Umbilical cord (tissue), 2 donors: ENCODE measurements around the gene RASGRP2. TPM values are rescaled to one million over a fixed set of nuclear protein-coding genes. Genes with fewer than 3 reads are reported as not detected.

Source experiments
- DNase-seq: peaks from one replicate; pipeline ENCODE4 v3.0.0-alpha.2; 2015; ENCODE audit warnings: low spot score
- total RNA-seq: library from RNA; depleted of rRNA; stranded (reverse); fragments of >200 nt; gene quantifications from one replicate; pipeline ENCODE4 v1.2.3, GENCODE V29; 2014; ENCODE audit warnings: low replicate concordance; ENCODE audit not compliant: insufficient read depth

The RASGRP2 gene
- total RNA-seq, 1 donor from 2014 or later = 15.9 TPM

DNA sequence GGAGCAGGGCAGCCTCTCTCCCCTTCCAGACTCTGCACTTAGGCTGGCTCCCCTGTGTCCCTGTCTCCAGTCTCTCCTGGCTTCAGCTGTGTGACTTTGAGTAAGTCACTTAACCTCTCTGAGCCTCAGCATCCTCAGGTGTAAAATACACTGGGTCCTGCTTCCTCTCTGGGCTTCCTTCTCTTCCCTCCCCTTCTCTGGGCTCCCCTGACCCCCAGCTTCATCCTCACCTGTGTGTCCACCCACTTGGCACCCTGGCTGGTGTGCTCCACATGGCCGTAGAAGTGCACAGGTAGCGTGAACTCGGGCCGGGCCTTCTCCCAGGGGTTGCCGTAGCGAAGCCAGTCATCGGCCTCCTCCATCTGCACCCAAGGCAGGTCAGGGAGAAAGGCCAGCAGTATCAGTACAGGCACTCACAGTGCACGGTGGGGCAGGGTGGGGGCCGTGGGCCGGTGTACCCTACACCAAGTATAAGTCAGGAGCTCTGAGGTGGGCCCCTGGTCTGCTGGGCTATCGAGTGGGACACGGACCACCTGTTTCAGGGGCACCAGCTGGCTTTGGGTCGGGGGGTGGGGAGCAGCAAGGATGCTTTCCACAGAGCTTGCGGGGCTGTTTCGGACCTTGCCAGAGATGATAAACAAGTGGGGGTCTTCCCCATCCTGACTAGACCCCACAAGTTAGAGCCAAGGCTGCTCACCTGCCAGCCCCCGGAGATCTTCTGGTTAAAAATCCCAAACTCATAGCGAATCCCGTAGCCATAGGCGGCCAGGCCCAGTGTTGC, 13.8 kb upstream of the RASGRP2 start:
- DNase-seq = no peak

DNA sequence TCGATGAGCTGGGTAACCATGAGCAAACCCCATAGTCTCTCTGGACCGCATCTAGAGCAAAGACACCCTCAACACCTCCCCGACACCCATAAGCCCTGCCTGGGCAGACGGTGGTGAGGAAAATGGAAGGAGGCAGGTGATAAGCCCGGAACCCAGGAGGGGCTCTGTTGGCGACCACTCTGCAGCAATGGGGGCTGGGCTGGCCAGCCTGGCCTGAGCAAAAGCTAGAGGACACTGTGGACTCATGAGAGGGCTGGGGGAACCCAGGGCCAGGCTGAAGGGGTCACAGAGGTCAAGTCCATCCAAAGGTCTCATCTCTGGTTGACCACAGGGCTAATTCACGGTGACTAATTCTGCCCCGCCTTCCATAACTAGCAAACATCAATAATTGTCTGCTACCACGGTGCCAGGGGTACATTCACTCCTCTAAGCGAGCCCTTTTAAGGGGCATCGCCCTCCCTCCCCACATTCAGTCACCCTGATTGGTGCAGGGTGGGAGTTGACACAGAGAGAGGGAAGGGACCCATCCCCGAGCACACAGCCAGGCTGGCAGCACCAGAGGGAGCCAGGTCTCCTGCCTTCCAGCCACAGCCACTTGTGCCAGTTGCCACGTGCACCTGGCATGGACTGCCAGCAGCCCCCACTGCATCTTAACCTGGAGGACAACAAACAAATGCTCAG, 11.9 kb upstream of the RASGRP2 start:
- no peak for DNase-seq

DNA sequence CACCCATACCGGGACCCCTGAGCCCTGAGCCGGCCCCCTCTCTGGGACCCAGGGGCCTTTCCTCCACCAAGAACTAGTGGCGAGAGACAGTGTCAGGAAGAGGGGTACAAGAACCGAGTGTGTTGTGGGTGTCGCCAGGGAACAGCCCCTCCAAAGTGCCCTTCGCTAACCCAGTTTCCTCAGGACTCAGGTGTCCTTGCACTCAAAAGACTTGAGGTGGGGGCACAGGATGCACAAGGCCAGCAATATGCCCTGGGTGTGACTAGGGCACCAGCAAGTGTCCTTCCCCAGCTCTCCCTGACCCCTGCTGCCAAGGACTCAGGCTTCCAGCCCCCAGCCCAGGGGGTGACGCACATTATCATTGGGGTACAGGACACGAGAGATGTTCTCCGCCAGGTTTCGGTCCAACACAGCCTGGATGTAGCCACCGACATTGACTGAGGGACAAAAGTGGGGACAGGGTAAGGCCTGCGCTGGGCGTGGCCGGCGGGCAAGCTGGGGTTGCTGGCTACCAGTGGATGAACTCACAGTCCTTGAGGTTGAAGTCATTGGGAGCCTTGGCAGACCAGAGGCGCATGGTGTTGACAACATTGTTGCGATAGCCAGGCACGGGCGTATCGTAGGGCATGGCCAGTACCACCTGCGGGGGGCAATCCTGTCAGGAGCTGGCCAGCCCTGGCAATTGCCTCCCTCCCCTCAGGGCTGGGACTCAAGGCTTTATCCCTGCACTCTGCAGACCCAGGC, 11.1 kb upstream of the RASGRP2 start:
- DNase-seq = no peak

DNA sequence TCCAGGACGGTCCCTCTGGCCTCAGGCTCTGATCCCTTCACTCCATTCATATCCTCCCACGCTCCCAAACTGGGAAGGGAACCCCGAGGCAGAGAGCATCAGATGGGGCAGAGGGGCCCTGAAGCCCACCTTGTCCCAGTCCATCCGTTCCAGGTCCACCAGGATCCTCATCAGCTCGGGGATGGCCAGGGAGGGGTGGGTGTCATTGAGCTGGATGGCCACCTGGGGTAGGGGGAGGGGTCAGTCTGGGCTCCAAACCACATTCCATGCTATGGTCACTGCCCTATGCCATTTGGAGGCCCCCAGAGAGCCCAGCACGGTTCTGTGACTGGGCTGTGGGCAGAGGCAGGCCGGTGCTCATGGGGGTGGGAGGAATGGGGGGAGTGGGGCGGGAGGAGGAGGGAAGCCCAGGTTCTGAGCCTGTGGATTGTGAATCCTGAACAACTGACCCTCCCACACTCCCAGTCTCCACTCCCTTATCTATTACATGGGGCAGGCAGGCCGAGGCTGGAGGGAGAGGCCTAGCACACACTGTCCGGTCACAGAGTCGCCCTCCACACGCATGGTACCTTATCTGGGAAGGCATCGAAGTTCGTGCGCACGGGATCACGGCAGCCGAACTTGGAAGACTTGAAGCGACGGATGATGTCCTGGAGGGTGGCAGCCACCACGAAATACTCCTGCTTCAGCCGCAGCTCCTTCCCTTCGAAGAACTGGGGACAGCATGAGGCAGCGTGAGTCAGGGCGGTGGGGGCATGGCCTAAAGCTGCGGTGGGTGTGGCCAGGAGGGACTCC, 10.4 kb upstream of the RASGRP2 start:
- no peak for DNase-seq

DNA sequence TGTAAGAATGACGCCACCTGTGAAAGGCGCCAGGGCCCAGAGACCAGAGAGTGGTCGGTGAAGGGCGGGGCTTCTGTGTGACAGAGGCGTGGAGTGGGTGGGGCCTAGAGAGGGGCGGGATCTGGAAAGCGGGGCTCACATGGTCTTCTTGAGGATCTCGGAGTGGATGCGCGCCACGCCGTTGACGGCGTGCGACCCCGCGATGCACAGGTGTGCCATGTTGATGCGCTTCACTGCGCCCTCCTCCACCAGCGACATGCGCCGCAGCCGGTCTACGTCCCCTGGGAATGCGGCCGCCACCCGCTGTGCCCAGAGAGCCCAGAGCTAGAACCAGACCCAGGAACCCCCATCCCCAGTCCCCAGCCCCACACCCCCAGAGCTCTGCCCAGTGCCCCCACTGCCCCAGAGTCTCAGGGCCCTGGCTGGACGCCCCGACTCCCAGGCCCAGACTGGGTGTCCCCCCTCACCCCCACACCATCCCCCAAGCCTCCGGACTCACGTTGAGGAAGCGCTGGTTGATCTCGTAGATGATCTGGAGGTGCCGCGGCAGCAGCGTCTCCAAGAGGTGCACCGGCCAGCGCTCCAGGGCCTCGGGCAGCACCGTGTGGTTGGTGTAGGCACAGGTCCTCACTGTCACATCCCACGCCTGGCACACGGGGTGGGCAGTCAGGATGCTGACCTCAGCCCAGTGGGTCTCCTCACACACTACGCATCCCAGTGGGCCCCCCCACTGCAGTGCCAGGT, 9.6 kb upstream of the RASGRP2 start:
- DNase-seq = no peak

DNA sequence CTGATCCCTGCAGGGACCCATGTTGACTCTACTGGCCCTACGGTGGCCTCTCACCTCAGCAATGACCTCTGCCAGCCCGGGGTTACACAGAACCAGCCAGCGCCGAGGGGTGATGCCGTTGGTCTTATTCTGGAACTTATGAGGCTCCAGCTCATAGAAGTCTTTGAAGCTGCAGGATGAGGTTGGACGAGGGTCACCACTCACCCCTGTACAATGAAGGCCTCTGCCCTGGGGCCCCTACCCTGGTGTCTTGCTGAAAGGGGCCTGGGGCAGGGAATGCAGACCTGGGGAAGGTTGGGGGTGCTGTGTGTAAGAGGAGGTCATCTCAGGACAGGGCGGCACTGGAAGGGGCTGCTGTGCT, 9.1 kb upstream of the RASGRP2 start:
- no peak for DNase-seq

DNA sequence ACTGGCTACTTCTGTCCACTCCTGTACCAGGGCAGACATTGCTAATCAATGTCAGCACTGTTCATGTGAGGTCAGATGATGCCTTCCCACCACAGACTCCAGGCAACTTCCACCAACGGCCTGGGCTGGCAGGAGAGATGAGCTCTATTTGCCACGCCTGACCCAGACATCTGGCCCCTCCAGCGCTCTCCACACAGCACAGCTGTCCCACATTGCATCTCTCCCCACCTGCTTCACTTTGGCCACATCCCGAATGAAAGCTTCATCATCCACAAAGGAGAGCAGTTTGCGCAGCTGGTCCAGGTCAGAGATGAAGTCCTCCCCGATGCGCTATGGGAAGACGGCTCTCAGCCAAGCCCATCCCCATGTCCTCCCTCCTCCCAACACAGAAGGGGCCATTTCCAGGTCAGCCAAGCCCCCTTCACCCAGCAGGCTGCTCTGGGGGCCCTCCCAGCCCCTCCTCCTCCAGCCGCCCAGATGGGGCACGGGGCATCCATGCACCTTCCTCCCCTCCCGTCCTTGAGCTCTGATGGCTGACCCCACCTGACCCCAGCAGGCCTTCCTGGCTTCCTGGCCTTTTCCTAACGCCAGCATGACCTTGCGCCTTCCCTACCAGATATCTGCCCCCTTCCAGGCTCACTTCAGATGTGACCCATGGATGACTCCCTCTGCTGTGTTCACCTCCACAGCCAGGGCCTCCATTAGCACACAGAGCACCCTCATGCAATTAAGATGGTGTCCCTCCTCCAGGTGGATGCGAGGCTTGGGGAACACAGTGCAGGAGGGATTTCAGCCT, 8.4 kb upstream of the RASGRP2 start:
- no peak for DNase-seq

DNA sequence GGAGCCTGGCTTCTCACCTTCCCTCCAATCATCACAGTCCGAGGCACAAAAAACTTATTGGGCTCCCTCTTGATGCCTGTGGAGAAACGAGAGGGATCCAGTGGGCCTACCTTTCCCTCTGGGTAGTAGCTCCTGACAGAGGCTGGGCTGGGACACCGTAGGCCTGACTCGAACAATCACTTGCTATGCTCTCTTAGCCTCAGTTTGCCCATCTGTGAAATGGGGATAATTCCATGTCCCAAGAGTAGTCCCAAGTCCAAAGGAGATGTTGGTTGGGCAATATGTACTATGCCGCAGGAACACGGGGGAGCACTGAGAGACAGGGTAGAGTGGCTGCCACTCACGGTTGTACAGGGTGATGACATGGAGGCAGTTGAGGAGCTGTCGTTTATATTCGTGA, 7.6 kb upstream of the RASGRP2 start:
- DNase-seq = no peak

DNA sequence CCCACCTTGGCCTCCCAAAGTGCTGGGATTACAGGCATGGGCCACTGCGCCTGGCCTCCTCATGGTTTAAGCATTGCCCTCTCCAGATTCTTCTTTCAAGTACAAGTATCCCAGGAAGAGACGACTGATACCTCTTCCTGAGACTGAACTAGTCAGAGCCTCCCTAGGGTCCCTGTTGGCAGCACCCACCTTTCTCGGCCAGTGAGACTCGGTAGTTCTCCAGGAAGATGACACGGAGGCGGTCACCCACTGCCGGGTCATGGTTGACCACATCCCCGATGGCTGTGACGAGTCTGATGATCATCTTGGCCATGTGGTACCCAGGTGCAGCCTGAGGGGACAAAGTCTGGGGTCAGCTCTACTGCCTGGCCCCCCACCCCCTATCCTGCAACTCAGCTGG, 7.2 kb upstream of the RASGRP2 start:
- DNase-seq = no peak

DNA sequence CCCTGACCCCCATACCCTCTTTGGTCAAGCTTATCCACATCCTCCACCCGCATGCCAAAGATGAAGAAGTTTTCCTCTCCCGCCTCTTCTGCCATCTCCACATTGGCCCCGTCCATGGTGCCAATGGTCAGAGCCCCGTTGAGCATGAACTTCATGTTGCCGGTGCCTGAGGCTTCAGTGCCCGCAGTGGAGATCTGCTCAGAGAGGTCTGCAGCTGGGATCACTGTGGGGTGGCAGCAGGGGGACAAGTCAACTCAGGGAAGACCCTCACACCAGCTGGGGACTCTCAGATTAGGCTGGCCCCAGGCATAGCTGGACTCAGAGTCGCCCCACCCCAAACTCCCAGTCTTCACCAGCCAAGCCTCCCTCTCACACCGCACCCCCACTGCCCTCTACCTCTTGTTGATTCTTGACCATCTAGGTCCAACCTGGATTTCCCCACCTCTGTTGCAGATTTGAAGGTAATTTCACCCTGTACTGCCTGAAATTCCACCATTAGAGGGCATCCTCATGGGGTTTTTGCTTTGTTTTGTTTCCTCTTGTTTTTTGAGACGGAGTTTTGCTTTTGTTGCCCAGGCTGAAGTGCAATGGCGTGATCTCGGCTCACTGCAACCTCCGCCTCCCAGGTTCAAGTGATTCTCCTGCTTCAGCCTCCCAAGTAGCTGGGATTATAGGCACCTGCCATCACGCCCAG, 6.6 kb upstream of the RASGRP2 start:
- DNase-seq = no peak

DNA sequence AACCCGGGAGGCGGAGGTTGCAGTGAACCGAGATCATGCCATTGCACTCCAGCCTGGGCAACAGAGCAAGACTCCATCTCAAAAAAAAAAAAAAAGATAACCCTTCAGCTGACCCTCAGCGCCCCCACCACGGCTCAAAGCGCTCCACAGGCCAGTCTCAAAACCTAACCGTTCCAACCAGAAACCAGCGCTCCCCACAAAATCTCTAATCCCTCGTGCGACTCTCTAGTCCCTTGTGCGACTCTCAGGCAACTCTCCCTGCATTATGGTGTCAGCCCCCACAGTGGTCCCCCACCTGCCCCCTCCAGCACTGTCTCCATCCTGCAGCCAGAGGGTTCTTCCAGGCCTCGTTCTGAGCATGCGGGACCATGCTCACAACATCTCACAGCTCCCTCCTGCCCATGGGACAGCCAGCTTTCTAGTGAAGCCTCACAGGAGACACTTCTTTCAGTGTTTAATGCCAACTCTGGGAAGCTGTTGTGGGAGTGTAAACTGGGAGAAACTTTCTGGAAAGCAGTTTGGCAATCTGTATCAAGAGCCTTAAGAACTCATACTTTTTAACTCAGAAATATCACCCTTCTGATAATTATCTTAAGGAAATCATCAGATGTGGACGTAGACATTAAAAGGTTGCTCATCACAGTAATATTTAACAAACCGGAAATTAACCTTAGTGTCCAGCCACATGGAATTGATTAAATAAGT, 4.2 kb upstream of the RASGRP2 start:
- DNase-seq = no peak

DNA sequence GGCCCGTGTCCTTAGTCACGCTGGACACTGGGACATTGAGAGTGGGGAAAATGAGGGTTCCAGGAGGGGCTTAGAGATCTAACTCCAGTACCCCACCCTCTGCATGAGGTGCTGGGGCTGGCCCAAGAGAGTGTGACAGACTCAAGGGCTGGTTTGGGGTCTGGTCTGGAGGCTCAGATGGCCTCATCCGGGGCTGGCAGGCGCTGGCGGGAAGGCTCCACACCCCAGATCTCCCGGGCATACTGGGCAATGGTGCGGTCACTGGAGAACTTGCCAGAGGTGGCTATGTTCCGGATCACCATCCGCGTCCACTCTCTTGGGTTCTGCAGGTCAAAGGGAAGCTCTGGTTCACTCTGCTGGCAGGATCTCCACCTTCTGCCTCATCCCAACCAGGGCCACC, 2.5 kb upstream of the RASGRP2 start:
- DNase-seq = no peak

DNA sequence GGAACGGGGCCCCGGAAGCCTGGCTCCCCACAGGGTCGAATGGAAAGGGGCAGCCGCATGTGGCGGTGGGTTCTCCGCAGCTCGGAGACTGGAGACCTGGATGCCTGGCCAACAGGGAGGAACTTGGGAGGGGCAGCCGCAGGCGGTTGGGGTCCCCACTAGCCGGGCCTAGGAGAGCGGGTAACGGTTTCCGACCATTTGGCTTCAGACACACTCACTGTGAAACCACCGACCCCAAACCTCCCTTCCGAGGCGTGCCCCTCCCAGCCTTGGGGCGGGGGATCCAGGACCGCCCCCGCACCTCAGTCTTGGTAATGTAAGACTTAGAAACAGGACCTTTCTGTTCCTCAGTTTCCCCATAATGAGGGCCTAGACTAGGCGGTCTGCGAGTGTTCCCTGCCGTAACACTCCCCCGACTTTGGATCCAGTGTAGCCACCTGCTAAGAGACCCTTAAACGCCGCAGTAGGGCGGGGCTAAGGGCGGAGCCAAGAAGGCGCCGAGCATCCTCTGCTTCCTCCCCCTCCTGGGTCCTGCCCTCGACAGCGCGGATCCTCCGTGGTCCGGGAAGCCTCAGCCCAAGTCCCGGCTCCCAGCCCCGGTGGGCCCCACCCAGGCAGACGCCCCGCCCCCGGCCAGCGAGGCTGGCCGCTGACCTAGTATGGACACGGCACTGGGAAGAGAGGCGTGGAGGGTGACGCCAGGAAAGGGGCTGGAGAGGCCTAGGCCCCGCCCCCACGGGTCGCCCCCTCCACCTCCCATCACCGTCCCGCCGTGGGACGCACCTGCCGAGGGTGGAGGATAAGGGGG, 1.8 kb upstream of the RASGRP2 start:
- DNase-seq = peak; percentile 80

DNA sequence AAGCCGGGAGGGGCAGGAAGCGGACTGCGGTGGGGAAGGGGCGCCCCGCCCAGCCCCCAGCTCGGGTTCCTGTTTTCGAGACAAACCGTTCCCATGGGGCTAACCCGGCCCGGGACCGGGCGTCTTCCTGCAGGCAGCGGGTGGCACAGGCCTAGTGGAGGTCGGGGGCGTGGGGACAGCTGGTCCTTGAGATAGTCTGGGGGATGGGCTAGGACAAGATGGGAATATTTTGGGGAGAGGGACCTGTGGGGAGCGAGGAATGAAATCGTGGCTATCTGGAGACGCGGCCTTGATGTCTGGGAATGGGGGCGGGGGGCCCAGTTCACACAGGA, 1.2 kb upstream of the RASGRP2 start:
- DNase-seq = peak; percentile 43

DNA sequence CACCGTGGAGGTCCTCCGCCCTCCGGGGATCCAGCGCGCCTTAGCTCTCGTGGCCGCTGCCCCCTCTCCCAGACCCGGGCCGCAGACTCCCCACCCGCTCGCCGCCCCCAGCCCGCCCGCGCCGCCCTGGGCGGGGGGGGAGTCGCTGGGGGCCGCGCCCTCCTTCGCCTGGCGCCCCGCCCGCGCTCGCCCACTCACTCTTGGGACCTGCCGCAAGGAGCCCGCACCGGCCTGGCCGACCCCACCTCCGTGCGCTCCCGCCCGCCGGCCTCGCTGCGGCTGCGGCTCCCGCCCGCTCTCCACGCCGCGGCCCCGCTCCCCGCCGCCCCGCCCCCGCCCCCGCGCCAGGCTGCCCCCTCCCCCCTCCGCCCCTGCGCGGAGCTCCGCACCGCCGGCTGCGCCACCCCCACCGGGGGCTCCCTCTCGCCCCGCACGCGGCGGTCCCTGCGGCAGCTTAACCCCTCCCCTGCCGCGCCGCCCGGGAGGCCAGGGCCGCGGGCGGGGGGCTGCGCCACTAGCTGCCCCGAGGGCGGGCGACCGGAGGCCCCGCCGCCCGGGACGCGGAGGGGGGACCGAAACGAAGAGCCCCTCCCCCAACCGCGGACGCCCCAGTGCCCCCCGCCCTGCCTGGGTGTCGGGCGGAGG, 724 bp upstream of the RASGRP2 start:
- DNase-seq = no peak

DNA sequence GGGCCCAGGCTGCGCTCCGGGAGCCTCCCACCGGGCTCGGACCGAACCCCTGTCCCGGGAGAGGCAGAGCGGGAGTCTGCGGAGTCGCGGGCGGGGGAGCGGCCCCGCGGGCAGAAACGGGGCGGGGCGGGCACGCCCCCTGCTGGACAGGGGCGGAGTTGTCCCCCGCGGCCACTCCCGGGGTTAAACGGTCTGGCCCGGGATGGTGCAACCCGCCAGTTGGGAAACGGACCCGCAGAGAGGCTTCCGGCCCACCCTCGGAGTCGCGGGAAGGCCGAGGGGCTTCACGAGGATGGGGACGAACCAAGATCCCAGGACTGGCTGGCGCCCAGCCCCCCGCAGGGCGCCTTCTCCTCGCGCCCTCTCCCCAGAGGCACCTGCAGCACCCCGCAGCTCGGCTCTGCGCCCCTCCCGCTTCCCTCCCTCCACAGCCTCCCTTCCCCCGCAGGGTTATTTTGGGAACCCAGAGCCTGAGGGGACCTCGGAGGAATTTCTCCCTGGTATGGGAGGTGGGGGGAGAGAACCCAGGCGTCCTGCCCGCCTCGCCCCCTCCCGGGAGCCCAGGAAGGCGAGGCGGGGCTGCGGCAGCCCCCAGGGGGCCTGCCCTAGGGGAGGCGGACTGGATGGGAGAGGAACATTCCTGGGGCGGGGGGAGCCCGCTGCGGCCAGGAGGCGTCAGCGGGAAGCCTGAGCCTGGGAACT, 902 bp downstream of the RASGRP2 start:
- peak; percentile 42 for DNase-seq
